HepG2 (cell line): ENCODE results near the gene COLQ. TPM values are rescaled to one million over a fixed set of nuclear protein-coding genes. Genes with fewer than 3 reads are reported as not detected.
"Not testable (repeated sequence)": the region's sequence is repeated elsewhere in the genome, so short reads cannot be mapped to it uniquely, and the experiment has no call there.

Experiments
- ATAC-seq: fragments of 200-7000 bp; cut with Tn5 transposase; 3 replicates; pipeline ENCODE4 v1.9.1; 2020; ENCODE audit warnings: mild to moderate bottlenecking, moderate library complexity
- BruUV-seq: library from RNA; stranded (reverse); fragments of 400-500 nt; replicated peaks from 2 replicates; lab custom pipeline; 2021; lab: Mats Ljungman, UMichigan
- CTCF ChIA-PET: fragments of 300-600 bp; formaldehyde crosslinking; extraction: SDS; loops from one replicate; lab custom pipeline; 2021; ENCODE audit warnings: low total read pairs, inconsistent platforms, low intra/inter-chr PET ratio; lab: Yijun Ruan, JAX
- POLR2A ChIA-PET: fragments of 350-600 bp; sonication (Branson Sonifier 250); formaldehyde crosslinking; loops from one replicate; lab custom pipeline; 2020; ENCODE audit warnings: antibody characterized with exemption, inconsistent platforms; lab: Yijun Ruan, JAX
- DNase-seq: peaks from one replicate; pipeline ENCODE4 v3.0.0-alpha.2; 2015; ENCODE audit warnings: low spot score
- FAIRE-seq: peaks from 3 replicates; lab custom pipeline; 2011; peaks lifted over from hg19 to GRCh38; lab: Jason Lieb, UNC
- H2AFZ ChIP-seq: one replicate; pipeline ENCODE4 v1.6.1; 2011; ENCODE audit warnings: low read length, inconsistent platforms
- H3K27ac ChIP-seq: fragments of 300-600 bp; 3 replicates; pipeline ENCODE4 v1.8.0; 2011; ENCODE audit warnings: mixed run types, mild to moderate bottlenecking, mixed read lengths, low read length, inconsistent platforms; ENCODE audit not compliant: insufficient read depth; ENCODE audit errors: extremely low read length
- H3K27me3 ChIP-seq, 2 experiments: fragments of 200-600 bp in 1 of 2; 2 replicates in 1 of 2; 3 replicates in 1 of 2; pipeline versions ENCODE4 v1.6.0 to v1.8.0; 2011; ENCODE audit warnings: low read length in 2 of 2, mild to moderate bottlenecking in 2 of 2, moderate library complexity in 2 of 2, inconsistent platforms in 1 of 2; ENCODE audit not compliant: insufficient read depth in 2 of 2, control insufficient read depth in 1 of 2
- H3K36me3 ChIP-seq, 2 experiments: fragments of 200-600 bp in 1 of 2; replicated peaks in 1 of 2; 2 replicates in 1 of 2; 3 replicates in 1 of 2; pipeline versions ENCODE4 v1.5.1 to v1.8.0; 2011; ENCODE audit warnings: low read length in 2 of 2, inconsistent platforms in 1 of 2; ENCODE audit not compliant: insufficient read depth in 2 of 2, control insufficient read depth in 1 of 2
- H3K4me1 ChIP-seq: 2 replicates; pipeline ENCODE4 v1.5.1; 2012; ENCODE audit warnings: low read length, inconsistent platforms; ENCODE audit not compliant: insufficient read depth
- H3K4me2 ChIP-seq: 2 replicates; pipeline ENCODE4 v1.6.0; 2011; ENCODE audit warnings: low read depth, low read length, inconsistent platforms
- H3K4me3 ChIP-seq, 3 experiments: fragments of 200-600 bp in 1 of 3; sonication (generic), shearing (Covaris generic) in 1 of 3; replicated peaks in 1 of 3; 2 replicates each; pipeline ENCODE4 v1.5.1; 2011 to 2016; ENCODE audit warnings: low read length in 3 of 3, inconsistent platforms in 2 of 3, low read depth in 2 of 3, mild to moderate bottlenecking in 2 of 3, control low read depth in 1 of 3, mixed read lengths in 1 of 3; ENCODE audit not compliant: insufficient read depth in 1 of 3
- H3K79me2 ChIP-seq: one replicate; pipeline ENCODE4 v1.6.1; 2011; ENCODE audit warnings: low read length, inconsistent platforms; ENCODE audit not compliant: insufficient read depth
- H3K9ac ChIP-seq: 2 replicates; pipeline ENCODE4 v1.6.0; 2011; ENCODE audit warnings: mild to moderate bottlenecking, low read depth, low read length, inconsistent platforms; ENCODE audit not compliant: insufficient read depth
- H3K9me3 ChIP-seq: 2 replicates; pipeline ENCODE4 v1.5.1; 2012; ENCODE audit warnings: mild to moderate bottlenecking, low read length
- H4K20me1 ChIP-seq: 2 replicates; pipeline ENCODE4 v1.6.0; 2011; ENCODE audit warnings: inconsistent platforms, mild to moderate bottlenecking, low read length, moderate library complexity; ENCODE audit not compliant: insufficient read depth
- ATF2 ChIP-seq: sonication (generic); formaldehyde crosslinking; IDR thresholded peaks from 2 replicates; pipeline ENCODE4 v1.4.0; 2020; ENCODE audit warnings: missing genetic modification reagents
- THAP7 ChIP-seq: sonication (generic); formaldehyde crosslinking; IDR thresholded peaks from 2 replicates; pipeline ENCODE4 v1.8.1; 2023; ENCODE audit warnings: mild to moderate bottlenecking, missing genetic modification reagents
- ZBTB25 ChIP-seq: IDR thresholded peaks from 2 replicates; pipeline ENCODE4 v1.6.1; 2018; ENCODE audit warnings: missing genetic modification reagents
- ZBTB34 ChIP-seq: sonication (generic); formaldehyde crosslinking; IDR thresholded peaks from 2 replicates; pipeline ENCODE4 v1.8.0; 2022; ENCODE audit warnings: mild to moderate bottlenecking, missing genetic modification reagents
- ZNF44 ChIP-seq: sonication (generic); formaldehyde crosslinking; IDR thresholded peaks from 2 replicates; pipeline ENCODE4 v1.5.1; 2020; ENCODE audit warnings: mild to moderate bottlenecking, missing genetic modification reagents
- ZNF652 ChIP-seq: IDR thresholded peaks from 2 replicates; pipeline ENCODE4 v1.6.1; 2016; ENCODE audit warnings: low read depth, borderline replicate concordance
- ZNF660 ChIP-seq: sonication (generic); formaldehyde crosslinking; IDR thresholded peaks from 2 replicates; pipeline ENCODE4 v1.5.1; 2020; ENCODE audit warnings: mild to moderate bottlenecking, low read depth, missing genetic modification reagents, borderline replicate concordance
- WGBS: methylation state at CpG from one replicate; pipeline ENCODE4 v1.1.6; 2017; ENCODE audit warnings: low lambda C conversion rate; 5-methylcytosine and 5-hydroxymethylcytosine counted together
- in situ Hi-C: cut with HindIII; loops from 2 replicates; pipeline ENCODE4 v1.10.0; 2017; ENCODE audit warnings: low pct_unique_long_range_greater_than_20kb; ENCODE audit not compliant: extremely low pct_ligation_motif_present
- intact Hi-C: fragments of 100-400 bp; cut with micrococcal nuclease; formaldehyde crosslinking; loops from one replicate; pipeline ENCODE4 v1.10.0; 2022; ENCODE audit not compliant: unreplicated experiment
- polyA plus RNA-seq, 8 experiments: library from polyadenylated mRNA; depleted of rRNA in 3 of 8; stranded (reverse) in 7 of 8; unstranded in 1 of 8; fragments of >200 nt; fragmentation: Illumina TruSeq in 4 of 8; extraction: Trizol in 4 of 8; gene quantifications; 2 replicates each; pipeline versions ENCODE4 v1.2.1 to v1.2.3, GENCODE V29; 2011 to 2016; ENCODE audit warnings: low read depth in 4 of 8, missing spikeins in 1 of 8, mixed read lengths in 1 of 8; ENCODE audit not compliant: insufficient read depth in 1 of 8
- total RNA-seq, 5 experiments: library from RNA; depleted of rRNA; stranded (reverse); fragments of >200 nt; fragmentation: Illumina TruSeq; extraction: Trizol; gene quantifications; 2 replicates each; pipeline ENCODE4 v1.2.3, GENCODE V29; 2016; ENCODE audit warnings: low read depth in 1 of 5

Gene COLQ
- total and polyA plus RNA-seq, 2 of the 13 experiments (the other 11 are each of a cell fraction or from before 2014, with no cell fraction given): 0.31 to 0.46 TPM

GRCh38 chr3:15535732-15536131 lies 14.2 kb upstream of the COLQ start:
- WGBS: 100% methylated on average over 1 of the region's 1 CpG
- in situ Hi-C loops: no loop called here
- intact Hi-C loops: no loop called here
- Histone ChIP-seq H3K4me1 (no peaks in the 10 kb centered on the region), H3K79me2 (no peaks in the 10 kb centered on the region), H2AFZ (no peak overlapping the region), H3K9me3 (no peaks in the 10 kb centered on the region), H4K20me1 (no peaks in the 10 kb centered on the region), H3K27ac (no peak overlapping the region), H3K36me3 (no peaks in the 10 kb centered on the region), H3K9ac (no peak overlapping the region), H3K27me3 (no peaks in the 10 kb centered on the region), H3K4me2 (no peak overlapping the region), H3K4me3 (no peak overlapping the region)
- TF ChIP-seq ZNF660 (CRISPR knock-in tag) (no peak), ZBTB25 (CRISPR knock-in tag) (no peak), ZNF652 (CRISPR knock-in tag) (no peak), ATF2 (CRISPR knock-in tag) (no peak), ZBTB34 (no peak), THAP7 (CRISPR knock-in tag) (no peak), ZNF44 (CRISPR knock-in tag) (no peak)
- ChIA-PET POLR2A (no interaction called here), CTCF (no interaction called here)
- no peak for FAIRE-seq
- BruUV-seq: no TSS peak
- ATAC-seq: no peak
- no peak for DNase-seq

- FAIRE-seq, intact Hi-C loops, CTCF ChIA-PET, H3K4me2 ChIP-seq, DNase-seq, H2AFZ ChIP-seq, POLR2A ChIA-PET, H3K9ac ChIP-seq, in situ Hi-C loops, ATAC-seq, H3K36me3 ChIP-seq, H3K27me3 ChIP-seq, H4K20me1 ChIP-seq, H3K27ac ChIP-seq, H3K4me1 ChIP-seq, H3K4me3 ChIP-seq, BruUV-seq, H3K79me2 ChIP-seq, H3K9me3 ChIP-seq: not testable (repeated sequence)
- WGBS: 78% methylated on average over 2 of the region's 2 CpGs
Measured at GRCh38 chr3:15532614-15533013, 11.1 kb upstream of the COLQ start.
